ENCODE results near the gene FBLN1.

Gene FBLN1

GRCh38 chr22:45580726-45581381 is 78.2 kb downstream of the FBLN1 start:
- Histone ChIP-seq H3K4ac (ENCODE audit: low read depth in 1 of 2, low read length in 2 of 2) (no peak overlapping the region), H3K9me3 (ENCODE audit: control insufficient read depth, low read length) (no peaks in the 10 kb centered on the region), H2BK5ac (ENCODE audit: low read depth, low read length, poor library complexity, severe bottlenecking) (no peak overlapping the region), H2BK12ac (ENCODE audit: low read length in 2 of 2) (no peak overlapping the region), H2AK5ac (ENCODE audit: low read length, severe bottlenecking) (no peak overlapping the region), H3K4me1 (ENCODE audit: control insufficient read depth, insufficient read depth, low read depth, low read length) (peaks cover 8% of the 10 kb centered on the region), H3K18ac (ENCODE audit: low read depth in 1 of 2, low read length in 2 of 2) (no peak overlapping the region), H3K27me3 (ENCODE audit: control insufficient read depth in 1 of 2, insufficient read depth in 1 of 2, low read length in 2 of 2) (no peaks in the 10 kb centered on the region), H3K4me3 (ENCODE audit: insufficient read depth in 1 of 2, low read depth in 1 of 2, low read length in 2 of 2) (no peak overlapping the region), H2AFZ (ENCODE audit: low read depth, low read length) (no peak overlapping the region), H3K4me2 (ENCODE audit: low read length, poor library complexity, severe bottlenecking) (no peak overlapping the region), H3K79me1 (replicated peaks; ENCODE audit: low read length, poor library complexity, severe bottlenecking) (peaks cover 5% of the 10 kb centered on the region), H2BK15ac (ENCODE audit: low read depth, poor library complexity, severe bottlenecking) (no peak overlapping the region), H4K91ac (ENCODE audit: low read length) (no peak overlapping the region), H3K23ac (ENCODE audit: low read length in 2 of 2) (no peak overlapping the region), H3K36me3 (ENCODE audit: control insufficient read depth in 1 of 2, insufficient read depth in 2 of 2, low read depth in 1 of 2, low read length in 2 of 2) (peaks cover 70 to 78% of the 10 kb centered on the region in 2 experiments), H4K8ac (ENCODE audit: low read length) (no peak overlapping the region), H3K14ac (ENCODE audit: low read length in 2 of 2) (no peak overlapping the region), H2BK120ac (ENCODE audit: low read depth, low read length) (no peak overlapping the region), H3K27ac (ENCODE audit: low read length, poor library complexity, severe bottlenecking) (no peak overlapping the region), H3K9ac (ENCODE audit: low read length) (no peak overlapping the region)
- 92% methylated on average over 26 of the region's 26 CpGs for WGBS
- DNase-seq: no peak

GRCh38 chr22:45581549-45582080 is 78.9 kb downstream of the FBLN1 start:
- peaks cover 77 to 83% of the 10 kb centered on the region in 2 experiments for H3K36me3 ChIP-seq (ENCODE audit: control insufficient read depth in 1 of 2, insufficient read depth in 2 of 2, low read depth in 1 of 2, low read length in 2 of 2)
- no peak overlapping the region for H2AFZ ChIP-seq (ENCODE audit: low read depth, low read length)
- H3K18ac ChIP-seq (ENCODE audit: low read depth in 1 of 2, low read length in 2 of 2): no peak overlapping the region
- no peak overlapping the region for H3K4me2 ChIP-seq (ENCODE audit: low read length, poor library complexity, severe bottlenecking)
- H3K9ac ChIP-seq (ENCODE audit: low read length): no peak overlapping the region
- 96% methylated on average over 16 of the region's 16 CpGs for WGBS
- no peak overlapping the region for H2BK120ac ChIP-seq (ENCODE audit: low read depth, low read length)
- no peak overlapping the region for H3K23ac ChIP-seq (ENCODE audit: low read length in 2 of 2)
- no peak overlapping the region for H2BK15ac ChIP-seq (ENCODE audit: low read depth, poor library complexity, severe bottlenecking)
- H2AK5ac ChIP-seq (ENCODE audit: low read length, severe bottlenecking): no peak overlapping the region
- no peak for DNase-seq
- H3K14ac ChIP-seq (ENCODE audit: low read length in 2 of 2): no peak overlapping the region
- H2BK5ac ChIP-seq (ENCODE audit: low read depth, low read length, poor library complexity, severe bottlenecking): no peak overlapping the region
- H3K79me1 ChIP-seq (replicated peaks; ENCODE audit: low read length, poor library complexity, severe bottlenecking): peaks cover 5% of the 10 kb centered on the region
- no peak overlapping the region for H3K27ac ChIP-seq (ENCODE audit: low read length, poor library complexity, severe bottlenecking)
- H4K8ac ChIP-seq (ENCODE audit: low read length): no peak overlapping the region
- H4K91ac ChIP-seq (ENCODE audit: low read length): no peak overlapping the region
- H3K4me1 ChIP-seq (ENCODE audit: control insufficient read depth, insufficient read depth, low read depth, low read length): peaks cover 8% of the 10 kb centered on the region
- no peaks in the 10 kb centered on the region for H3K27me3 ChIP-seq (ENCODE audit: control insufficient read depth in 1 of 2, insufficient read depth in 1 of 2, low read length in 2 of 2)
- no peaks in the 10 kb centered on the region for H3K9me3 ChIP-seq (ENCODE audit: control insufficient read depth, low read length)
- H3K4me3 ChIP-seq (ENCODE audit: insufficient read depth in 1 of 2, low read depth in 1 of 2, low read length in 2 of 2): no peak overlapping the region
- H3K4ac ChIP-seq (ENCODE audit: low read depth in 1 of 2, low read length in 2 of 2): no peak overlapping the region
- H2BK12ac ChIP-seq (ENCODE audit: low read length in 2 of 2): peak overlapping the region in 1 of 2 experiments; percentile 22

GRCh38 chr22:45582236-45582954 is 79.7 kb downstream of the FBLN1 start:
- Histone ChIP-seq H3K36me3 (ENCODE audit: control insufficient read depth in 1 of 2, insufficient read depth in 2 of 2, low read depth in 1 of 2, low read length in 2 of 2) (peaks cover 75 to 81% of the 10 kb centered on the region in 2 experiments), H4K8ac (ENCODE audit: low read length) (no peak overlapping the region), H2BK12ac (ENCODE audit: low read length in 2 of 2) (no peak overlapping the region), H3K4me3 (ENCODE audit: insufficient read depth in 1 of 2, low read depth in 1 of 2, low read length in 2 of 2) (no peak overlapping the region), H3K27me3 (ENCODE audit: control insufficient read depth in 1 of 2, insufficient read depth in 1 of 2, low read length in 2 of 2) (no peaks in the 10 kb centered on the region), H2BK15ac (ENCODE audit: low read depth, poor library complexity, severe bottlenecking) (no peak overlapping the region), H3K9me3 (ENCODE audit: control insufficient read depth, low read length) (no peaks in the 10 kb centered on the region), H2AK5ac (ENCODE audit: low read length, severe bottlenecking) (no peak overlapping the region), H3K9ac (ENCODE audit: low read length) (no peak overlapping the region), H2AFZ (ENCODE audit: low read depth, low read length) (no peak overlapping the region), H3K18ac (ENCODE audit: low read depth in 1 of 2, low read length in 2 of 2) (no peak overlapping the region), H3K23ac (ENCODE audit: low read length in 2 of 2) (no peak overlapping the region), H3K4me1 (ENCODE audit: control insufficient read depth, insufficient read depth, low read depth, low read length) (peaks cover 12% of the 10 kb centered on the region), H2BK120ac (ENCODE audit: low read depth, low read length) (no peak overlapping the region), H3K27ac (ENCODE audit: low read length, poor library complexity, severe bottlenecking) (no peak overlapping the region), H3K79me1 (replicated peaks; ENCODE audit: low read length, poor library complexity, severe bottlenecking) (peaks cover 5% of the 10 kb centered on the region), H2BK5ac (ENCODE audit: low read depth, low read length, poor library complexity, severe bottlenecking) (no peak overlapping the region), H3K4ac (ENCODE audit: low read depth in 1 of 2, low read length in 2 of 2) (no peak overlapping the region), H4K91ac (ENCODE audit: low read length) (no peak overlapping the region), H3K14ac (ENCODE audit: low read length in 2 of 2) (no peak overlapping the region), H3K4me2 (ENCODE audit: low read length, poor library complexity, severe bottlenecking) (no peak overlapping the region)
- 77% methylated on average over 15 of the region's 15 CpGs for WGBS
- no peak for DNase-seq

GRCh38 chr22:45582955-45583320 is 80.3 kb downstream of the FBLN1 start:
- Histone ChIP-seq H3K23ac (ENCODE audit: low read length in 2 of 2) (no peak overlapping the region), H3K4me3 (ENCODE audit: insufficient read depth in 1 of 2, low read depth in 1 of 2, low read length in 2 of 2) (no peak overlapping the region), H3K4me1 (ENCODE audit: control insufficient read depth, insufficient read depth, low read depth, low read length) (peaks cover 17% of the 10 kb centered on the region), H2AK5ac (ENCODE audit: low read length, severe bottlenecking) (no peak overlapping the region), H3K36me3 (ENCODE audit: control insufficient read depth in 1 of 2, insufficient read depth in 2 of 2, low read depth in 1 of 2, low read length in 2 of 2) (peaks cover 71 to 81% of the 10 kb centered on the region in 2 experiments), H3K14ac (ENCODE audit: low read length in 2 of 2) (no peak overlapping the region), H3K27ac (ENCODE audit: low read length, poor library complexity, severe bottlenecking) (no peak overlapping the region), H2BK120ac (ENCODE audit: low read depth, low read length) (no peak overlapping the region), H3K27me3 (ENCODE audit: control insufficient read depth in 1 of 2, insufficient read depth in 1 of 2, low read length in 2 of 2) (no peaks in the 10 kb centered on the region), H2BK12ac (ENCODE audit: low read length in 2 of 2) (no peak overlapping the region), H3K79me1 (replicated peaks; ENCODE audit: low read length, poor library complexity, severe bottlenecking) (peaks cover 5% of the 10 kb centered on the region), H4K8ac (ENCODE audit: low read length) (no peak overlapping the region), H3K4ac (ENCODE audit: low read depth in 1 of 2, low read length in 2 of 2) (no peak overlapping the region), H2BK5ac (ENCODE audit: low read depth, low read length, poor library complexity, severe bottlenecking) (no peak overlapping the region), H4K91ac (ENCODE audit: low read length) (no peak overlapping the region), H3K9me3 (ENCODE audit: control insufficient read depth, low read length) (no peaks in the 10 kb centered on the region), H3K4me2 (ENCODE audit: low read length, poor library complexity, severe bottlenecking) (no peak overlapping the region), H2AFZ (ENCODE audit: low read depth, low read length) (no peak overlapping the region), H3K18ac (ENCODE audit: low read depth in 1 of 2, low read length in 2 of 2) (no peak overlapping the region), H3K9ac (ENCODE audit: low read length) (no peak overlapping the region), H2BK15ac (ENCODE audit: low read depth, poor library complexity, severe bottlenecking) (no peak overlapping the region)
- no peak for DNase-seq
- WGBS: 80% methylated on average over 6 of the region's 6 CpGs

Data from mesenchymal stem cell (in vitro differentiated cells and primary cell).